ENCODE data around the gene OR4D11. TPM values are rescaled to one million over a fixed set of nuclear protein-coding genes. Genes with fewer than 3 reads are reported as not detected.

OR4D11 gene
- total RNA-seq, 2 experiments from 2014 or later = not detected

DNA sequence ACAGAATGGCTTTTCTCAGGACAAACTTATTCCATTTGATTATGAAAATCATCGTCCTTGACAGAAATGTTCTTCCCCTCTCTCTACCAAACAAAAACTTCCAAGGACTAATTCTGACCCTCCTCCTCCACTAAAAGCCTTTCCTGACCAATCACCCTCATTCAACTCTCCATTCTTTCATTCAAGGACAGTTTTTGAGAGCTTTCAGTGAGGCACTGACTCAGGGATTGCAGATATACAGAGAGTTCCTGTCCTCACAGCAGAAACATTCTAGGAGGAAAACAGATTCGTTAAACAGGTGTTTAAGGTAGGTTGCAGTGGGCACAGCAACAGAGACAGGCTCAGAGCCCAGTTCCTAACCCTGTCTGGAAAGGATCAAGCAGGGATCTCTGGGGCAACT is 49.5 kb downstream of the OR4D11 start:
- POLR2A ChIA-PET = interaction anchor here (0.6 to 0.7 kb wide), 2 partner anchors 97 to 258 kb away, joined by 3 read pairs; no protein-coding TSS in a partner anchor
- H3K4me1 ChIP-seq (ENCODE audit: insufficient read depth, low read length, poor library complexity, severe bottlenecking) = peaks cover 42% of the 10 kb centered on the region
- H3K4me3 ChIP-seq (ENCODE audit: low read depth, low read length, poor library complexity, severe bottlenecking) = no peak overlapping the region
- no peaks in the 10 kb centered on the region for H3K36me3 ChIP-seq (ENCODE audit: insufficient read depth, low read length)
- H3K79me2 ChIP-seq (ENCODE audit: insufficient read depth, low read depth, low read length) = no peaks in the 10 kb centered on the region
- TF ChIP-seq, protein P1, sequence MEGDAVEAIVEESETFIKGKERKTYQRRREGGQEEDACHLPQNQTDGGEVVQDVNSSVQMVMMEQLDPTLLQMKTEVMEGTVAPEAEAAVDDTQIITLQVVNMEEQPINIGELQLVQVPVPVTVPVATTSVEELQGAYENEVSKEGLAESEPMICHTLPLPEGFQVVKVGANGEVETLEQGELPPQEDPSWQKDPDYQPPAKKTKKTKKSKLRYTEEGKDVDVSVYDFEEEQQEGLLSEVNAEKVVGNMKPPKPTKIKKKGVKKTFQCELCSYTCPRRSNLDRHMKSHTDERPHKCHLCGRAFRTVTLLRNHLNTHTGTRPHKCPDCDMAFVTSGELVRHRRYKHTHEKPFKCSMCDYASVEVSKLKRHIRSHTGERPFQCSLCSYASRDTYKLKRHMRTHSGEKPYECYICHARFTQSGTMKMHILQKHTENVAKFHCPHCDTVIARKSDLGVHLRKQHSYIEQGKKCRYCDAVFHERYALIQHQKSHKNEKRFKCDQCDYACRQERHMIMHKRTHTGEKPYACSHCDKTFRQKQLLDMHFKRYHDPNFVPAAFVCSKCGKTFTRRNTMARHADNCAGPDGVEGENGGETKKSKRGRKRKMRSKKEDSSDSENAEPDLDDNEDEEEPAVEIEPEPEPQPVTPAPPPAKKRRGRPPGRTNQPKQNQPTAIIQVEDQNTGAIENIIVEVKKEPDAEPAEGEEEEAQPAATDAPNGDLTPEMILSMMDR (conservative IDR thresholded peaks at IDR 0.05; ENCODE audit: low read length) = no peak
- no peak for TF ChIP-seq EZH2phosphoT487 (IDR thresholded peaks at IDR 0.05; ENCODE audit: borderline replicate concordance, low read depth, low read length)
- CTCF ChIA-PET (ENCODE audit: unreplicated experiment) = no interaction called here
- no peaks in the 10 kb centered on the region for H3K9me2 ChIP-seq (ENCODE audit: insufficient read depth, low read length)
- no peak for DNase-seq (ENCODE audit: low spot score)
- no peak overlapping the region for H3K27ac ChIP-seq (ENCODE audit: low read depth, low read length, poor library complexity, severe bottlenecking)
- no peak overlapping the region for H2AFZ ChIP-seq (ENCODE audit: low read length)
- H4K20me1 ChIP-seq (ENCODE audit: insufficient read depth, low read length) = no peaks in the 10 kb centered on the region
- no TSS peak for BruUV-seq (replicated peaks)
- intact Hi-C loops (cut with micrococcal nuclease; ENCODE audit: unreplicated experiment) = loop anchor here (5.0 kb wide), 2 partner anchors 259 to 281 kb away; partner anchors contain the start of gene MRPL16
- no peak overlapping the region for H3K4me2 ChIP-seq (ENCODE audit: low read length)
- no peaks in the 10 kb centered on the region for H3K9me3 ChIP-seq (ENCODE audit: low read length)

DNA sequence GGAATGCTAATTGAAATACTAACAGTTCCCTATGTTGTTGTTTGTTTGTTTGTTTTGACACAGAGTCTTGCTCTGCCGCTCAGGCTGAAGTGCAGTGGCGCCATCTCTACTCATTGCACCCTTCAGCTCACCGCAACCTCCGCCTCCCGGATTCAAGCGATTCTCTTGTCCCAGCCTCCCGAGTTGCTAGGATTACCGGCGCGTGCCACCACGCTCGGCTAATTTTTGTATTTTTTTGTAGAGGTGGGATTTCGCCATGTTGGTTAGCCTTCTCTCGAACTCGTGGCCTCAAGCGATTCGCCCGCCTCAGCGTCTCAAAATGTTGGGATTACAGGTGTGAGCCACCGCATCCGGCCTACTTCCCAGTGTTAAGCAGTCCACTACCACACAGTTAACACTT is 49.9 kb downstream of the OR4D11 start:
- Histone ChIP-seq H3K79me2 (ENCODE audit: insufficient read depth, low read depth, low read length) (no peaks in the 10 kb centered on the region), H3K4me1 (ENCODE audit: insufficient read depth, low read length, poor library complexity, severe bottlenecking) (peaks cover 47% of the 10 kb centered on the region), H3K4me2 (ENCODE audit: low read length) (no peak overlapping the region), H4K20me1 (ENCODE audit: insufficient read depth, low read length) (no peaks in the 10 kb centered on the region), H3K4me3 (ENCODE audit: low read depth, low read length, poor library complexity, severe bottlenecking) (no peak overlapping the region), H3K9me3 (ENCODE audit: low read length) (no peaks in the 10 kb centered on the region), H3K9me2 (ENCODE audit: insufficient read depth, low read length) (no peaks in the 10 kb centered on the region), H3K36me3 (ENCODE audit: insufficient read depth, low read length) (no peaks in the 10 kb centered on the region), H3K27ac (ENCODE audit: low read depth, low read length, poor library complexity, severe bottlenecking) (no peak overlapping the region), H2AFZ (ENCODE audit: low read length) (no peak overlapping the region)
- no peak for DNase-seq (ENCODE audit: low spot score)
- BruUV-seq (replicated peaks) = no TSS peak
- TF ChIP-seq, protein P1 (conservative IDR thresholded peaks at IDR 0.05; ENCODE audit: low read length) = no peak
- TF ChIP-seq EZH2phosphoT487 (IDR thresholded peaks at IDR 0.05; ENCODE audit: borderline replicate concordance, low read depth, low read length) = no peak
- ChIA-PET POLR2A (no interaction called here), CTCF (ENCODE audit: unreplicated experiment) (no interaction called here)
- intact Hi-C loops (cut with micrococcal nuclease; ENCODE audit: unreplicated experiment) = loop anchor here (5.0 kb wide), 2 partner anchors 259 to 281 kb away; partner anchors contain the start of gene MRPL16

Other genes with a start within 250 kb of the OR4D11 start
- gene OR5AN1, start 144.7 kb upstream of the OR4D11 start, total RNA-seq (2014; rRNA removed; shearing (Covaris generic)) = not detected in 2 replicates
- gene OR5AN1, start 144.7 kb upstream of the OR4D11 start, total RNA-seq (2022) = not detected in 2 replicates
- gene OR5A2, start 77.2 kb upstream of the OR4D11 start, total RNA-seq (2014; rRNA removed; shearing (Covaris generic)) = not detected in 2 replicates
- gene OR5A2, start 77.2 kb upstream of the OR4D11 start, total RNA-seq (2022) = not detected in 2 replicates
- gene OR5A1, start 67.1 kb upstream of the OR4D11 start, total RNA-seq (2014; rRNA removed; shearing (Covaris generic)) = not detected in 2 replicates
- not detected in 2 replicates for gene OR5A1, start 67.1 kb upstream of the OR4D11 start, total RNA-seq (2022)
- not detected in 2 replicates for gene OR4D6, start 46.6 kb upstream of the OR4D11 start, total RNA-seq (2014; rRNA removed; shearing (Covaris generic))
- gene OR4D6, start 46.6 kb upstream of the OR4D11 start, total RNA-seq (2022) = not detected in 2 replicates
- 0.28 TPM in 1 of 2 replicates, not detected in the other for gene OR4D10, start 30.3 kb upstream of the OR4D11 start, total RNA-seq (2014; rRNA removed; shearing (Covaris generic))
- gene OR4D10, start 30.3 kb upstream of the OR4D11 start, total RNA-seq (2022) = not detected in 2 replicates
- gene OR4D9, start 8.0 kb downstream of the OR4D11 start, total RNA-seq (2014; rRNA removed; shearing (Covaris generic)) = not detected in 2 replicates
- not detected in 2 replicates for gene OR4D9, start 8.0 kb downstream of the OR4D11 start, total RNA-seq (2022)
- 16.9 and 19.2 TPM in 2 replicates for gene OSBP, start 112.2 kb downstream of the OR4D11 start, total RNA-seq (2014; rRNA removed; shearing (Covaris generic))
- 44.6 and 44.7 TPM in 2 replicates for gene OSBP, start 112.2 kb downstream of the OR4D11 start, total RNA-seq (2022)
- 14.7 and 15.2 TPM in 2 replicates for gene PATL1, start 165.5 kb downstream of the OR4D11 start, total RNA-seq (2014; rRNA removed; shearing (Covaris generic))
- 46.3 TPM in 2 replicates for gene PATL1, start 165.5 kb downstream of the OR4D11 start, total RNA-seq (2022)
- not detected in 2 replicates for gene OR10V1, start 210.3 kb downstream of the OR4D11 start, total RNA-seq (2014; rRNA removed; shearing (Covaris generic))
- gene OR10V1, start 210.3 kb downstream of the OR4D11 start, total RNA-seq (2022) = not detected in 2 replicates

Data from OCI-LY7 (cell line).